K562 (cell line): Measurements from ENCODE around the gene FBXO22. TPM values are rescaled to one million over a fixed set of nuclear protein-coding genes. Genes with fewer than 3 reads are reported as not detected.

Experiments used
- ATAC-seq: fragments of 200-7000 bp; cut with Tn5 transposase; 3 replicates; pipeline ENCODE4 v1.9.1; 2020; ENCODE audit warnings: moderate library complexity
- BruUV-seq: library from RNA; stranded (reverse); fragments of 400-500 nt; replicated peaks from 2 replicates; lab custom pipeline; 2021; lab: Mats Ljungman, UMichigan
- CTCF ChIA-PET: fragments of 300-600 bp; formaldehyde crosslinking; extraction: SDS; loops from one replicate; lab custom pipeline; 2021; ENCODE audit warnings: low intra/inter-chr PET ratio; lab: Yijun Ruan, JAX
- POLR2A ChIA-PET: fragments of 300-600, 350-650 bp; sonication (Branson Sonifier 250); formaldehyde crosslinking; extraction: SDS; loops from one replicate; lab custom pipeline; 2021; ENCODE audit warnings: antibody characterized with exemption, inconsistent platforms; lab: Yijun Ruan, JAX
- DNase-seq, 4 experiments: peaks; one replicate each; pipeline versions ENCODE4 v3.0.0 to v3.0.0-alpha.2; 2011 to 2018; ENCODE audit warnings: low spot score in 3 of 4, mixed read lengths in 3 of 4; ENCODE audit errors: extremely low read depth in 1 of 4
- FAIRE-seq: peaks from 2 replicates; lab custom pipeline; 2011; peaks lifted over from hg19 to GRCh38; lab: Jason Lieb, UNC
- H2AFZ ChIP-seq: 2 replicates; pipeline ENCODE4 v1.6.0; 2011; ENCODE audit warnings: low read depth, low read length, control low read depth, inconsistent platforms
- H3K27ac ChIP-seq: fragments of 200-600 bp; 3 replicates; pipeline ENCODE4 v1.8.0; 2011; ENCODE audit warnings: low read depth, mild to moderate bottlenecking, control low read depth, inconsistent platforms, low read length, moderate library complexity, mixed read lengths; ENCODE audit errors: extremely low read depth
- H3K27me3 ChIP-seq, 2 experiments: fragments of 300-600 bp in 1 of 2; 2 replicates in 1 of 2; 3 replicates in 1 of 2; pipeline versions ENCODE4 v1.6.0 to v1.8.0; 2011; ENCODE audit warnings: inconsistent platforms in 2 of 2, low read length in 2 of 2, mild to moderate bottlenecking in 1 of 2, mixed read lengths in 1 of 2, moderate library complexity in 1 of 2; ENCODE audit not compliant: control insufficient read depth in 2 of 2, insufficient read depth in 2 of 2
- H3K36me3 ChIP-seq: fragments of 300-600 bp; 3 replicates; pipeline ENCODE4 v1.8.0; 2011; ENCODE audit warnings: mild to moderate bottlenecking, low read length, inconsistent platforms; ENCODE audit not compliant: control insufficient read depth, insufficient read depth
- H3K4me1 ChIP-seq, 2 experiments: fragments of 200-600 bp in 1 of 2; replicated peaks in 1 of 2; 2 replicates in 1 of 2; 3 replicates in 1 of 2; pipeline versions ENCODE4 v1.5.1 to v1.8.0; 2011; ENCODE audit warnings: inconsistent platforms in 2 of 2, low read length in 2 of 2, mild to moderate bottlenecking in 1 of 2, mixed read lengths in 1 of 2, moderate library complexity in 1 of 2; ENCODE audit not compliant: control insufficient read depth in 2 of 2, insufficient read depth in 2 of 2
- H3K4me2 ChIP-seq: 2 replicates; pipeline ENCODE4 v1.6.1; 2011; ENCODE audit warnings: low read length, control low read depth, inconsistent platforms, mixed read lengths; ENCODE audit not compliant: insufficient read depth
- H3K4me3 ChIP-seq: fragments of 200-600 bp; sonication (generic), shearing (Covaris generic); 2 replicates; pipeline ENCODE4 v1.5.1; 2016; ENCODE audit warnings: control low read depth, inconsistent platforms
- H3K79me2 ChIP-seq: fragments of 200-600 bp; 3 replicates; pipeline ENCODE4 v1.8.0; 2011; ENCODE audit warnings: low read length, inconsistent platforms; ENCODE audit not compliant: control insufficient read depth, insufficient read depth
- H3K9ac ChIP-seq, 2 experiments: 2 replicates each; pipeline versions ENCODE4 v1.6.0 to v1.6.1; 2011; ENCODE audit warnings: low read depth in 2 of 2, low read length in 2 of 2, control low read depth in 1 of 2, inconsistent platforms in 1 of 2, mild to moderate bottlenecking in 1 of 2, mixed read lengths in 1 of 2; ENCODE audit not compliant: insufficient read depth in 1 of 2
- H3K9me1 ChIP-seq: one replicate; pipeline ENCODE4 v1.6.0; 2011; ENCODE audit warnings: inconsistent platforms, mild to moderate bottlenecking, low read length, moderate library complexity; ENCODE audit not compliant: control insufficient read depth, insufficient read depth
- H3K9me3 ChIP-seq: replicated peaks from 2 replicates; pipeline ENCODE4 v1.5.1; 2011; ENCODE audit warnings: low read depth, low read length, inconsistent platforms; ENCODE audit not compliant: control insufficient read depth, insufficient read depth
- H4K20me1 ChIP-seq: replicated peaks from 2 replicates; pipeline ENCODE4 v1.6.1; 2011; ENCODE audit warnings: low read length, inconsistent platforms, mixed read lengths; ENCODE audit not compliant: control insufficient read depth, insufficient read depth
- ARNT ChIP-seq, 2 experiments: fragments of 450-650 bp; IDR thresholded peaks; 2 replicates each; pipeline ENCODE4 v1.6.1; 2016; ENCODE audit warnings: mild to moderate bottlenecking in 1 of 2
- BCOR ChIP-seq: fragments of 450-650 bp; IDR thresholded peaks from 2 replicates; pipeline ENCODE4 v1.6.1; 2016
- BDP1 ChIP-seq: IDR thresholded peaks from 3 replicates; pipeline ENCODE4 v1.6.1; 2011; ENCODE audit not compliant: insufficient read length, insufficient read depth
- CBFA2T2 ChIP-seq: fragments of 450-650 bp; conservative IDR thresholded peaks from 2 replicates; pipeline ENCODE4 v1.6.1; 2017; ENCODE audit warnings: mild to moderate bottlenecking
- EP300 ChIP-seq: IDR thresholded peaks from 2 replicates; pipeline ENCODE4 v1.6.1; 2012; ENCODE audit warnings: low read length, improper control_type of control experiment
- FOXM1 ChIP-seq, 2 experiments: fragments of 450-650 bp in 1 of 2; sonication (generic) in 1 of 2; formaldehyde crosslinking in 1 of 2; IDR thresholded peaks; 2 replicates each; pipeline versions ENCODE4 v1.6.1 to v1.9.0; 2017 to 2022; ENCODE audit warnings: low read depth in 2 of 2, mild to moderate bottlenecking in 2 of 2, missing genetic modification reagents in 1 of 2, moderate library complexity in 1 of 2
- HDAC6 ChIP-seq: IDR thresholded peaks from 2 replicates; pipeline ENCODE4 v1.6.1; 2012; ENCODE audit warnings: low read depth, mild to moderate bottlenecking, control low read depth, inconsistent platforms, low read length, moderate library complexity
- KHSRP ChIP-seq: fragments of 450-650 bp; IDR thresholded peaks from 2 replicates; pipeline ENCODE4 v1.6.1; 2017
- MIER1 ChIP-seq: fragments of 450-650 bp; IDR thresholded peaks from 2 replicates; pipeline ENCODE4 v1.6.1; 2016; ENCODE audit warnings: antibody characterized with exemption, mild to moderate bottlenecking, low read depth
- NCOA4 ChIP-seq: fragments of 450-650 bp; IDR thresholded peaks from 2 replicates; pipeline ENCODE4 v1.6.1; 2018; ENCODE audit warnings: mild to moderate bottlenecking; ENCODE audit not compliant: partially characterized antibody
- NELFE ChIP-seq: IDR thresholded peaks from 2 replicates; pipeline ENCODE4 v1.6.1; 2011; ENCODE audit warnings: mild to moderate bottlenecking; ENCODE audit not compliant: insufficient read depth, insufficient read length
- RBM17 ChIP-seq: fragments of 200-400 bp; formaldehyde crosslinking; IDR thresholded peaks from 2 replicates; pipeline ENCODE4 v1.6.1; 2017; ENCODE audit warnings: low read depth, mild to moderate bottlenecking, low read length, borderline replicate concordance
- RBM34 ChIP-seq: fragments of 200-400 bp; formaldehyde crosslinking; IDR thresholded peaks from 2 replicates; pipeline ENCODE4 v1.6.1; 2018; ENCODE audit warnings: low read length, borderline replicate concordance; ENCODE audit not compliant: insufficient read depth
- SIN3A ChIP-seq, 2 experiments: fragments of 150-350 bp in 1 of 2; IDR thresholded peaks; 2 replicates each; pipeline ENCODE4 v1.6.1; 2011 to 2016; ENCODE audit warnings: borderline replicate concordance in 2 of 2, low read depth in 2 of 2, low read length in 2 of 2, mild to moderate bottlenecking in 2 of 2, moderate library complexity in 2 of 2; ENCODE audit not compliant: control insufficient read depth in 1 of 2
- SMAD4 ChIP-seq: fragments of 250-450 bp; sonication (Bioruptor Pico); conservative IDR thresholded peaks from 2 replicates; pipeline ENCODE4 v1.8.0; 2021; ENCODE audit warnings: inconsistent platforms, mild to moderate bottlenecking, moderate library complexity
- SRSF1 ChIP-seq: fragments of 200-400 bp; formaldehyde crosslinking; IDR thresholded peaks from 2 replicates; pipeline ENCODE4 v1.6.1; 2017; ENCODE audit warnings: mild to moderate bottlenecking, low read depth, low read length, moderate library complexity
- ZNF24 ChIP-seq: fragments of 450-650 bp; IDR thresholded peaks from 2 replicates; pipeline ENCODE4 v1.6.1; 2016
- ZNF764 ChIP-seq: fragments of 250-450 bp; sonication (Bioruptor Pico); IDR thresholded peaks from 2 replicates; pipeline ENCODE4 v1.4.0; 2020; ENCODE audit warnings: low read depth, mild to moderate bottlenecking, moderate library complexity
- WGBS: fragments of 100-300 bp; shearing (Covaris generic); methylation state at CpG from one replicate; pipeline ENCODE4 v1.1.6; 2016; ENCODE audit warnings: low coverage, mixed read lengths; ENCODE audit not compliant: insufficient coverage; ENCODE audit errors: missing lambda C conversion rate; 5-methylcytosine and 5-hydroxymethylcytosine counted together
- in situ Hi-C: fragments of 300-500 bp; cut with MboI; formaldehyde crosslinking; loops from 4 replicates; pipeline ENCODE4 v1.15.0; 2018; ENCODE audit warnings: inconsistent platforms, mixed read lengths
- intact Hi-C: fragments of 100-400 bp; cut with micrococcal nuclease; formaldehyde crosslinking; loops from 2 replicates; pipeline ENCODE4 v1.14.2; 2022
- polyA plus RNA-seq, 8 experiments: library from polyadenylated mRNA; depleted of rRNA in 4 of 8; stranded (reverse) in 5 of 8; unstranded in 3 of 8; fragments of >200 nt; fragmentation: Nextera tagmentation in 2 of 8; fragmentation: Illumina TruSeq in 1 of 8; extraction: Ambion mirVana in 2 of 8; extraction: Trizol in 1 of 8; gene quantifications; 2 replicates each; pipeline versions ENCODE4 v1.2.1 to v1.2.3, GENCODE V29; 2011 to 2014; ENCODE audit warnings: inconsistent platforms in 1 of 8, missing spikeins in 1 of 8
- total RNA-seq, 7 experiments: library from RNA; depleted of rRNA in 6 of 7; stranded (reverse); fragments of >200 nt in 6 of 7; fragmentation: Illumina TruSeq in 2 of 7; extraction: Trizol in 2 of 7; gene quantifications; 2 replicates each; pipeline versions ENCODE4 v1.2.1 to v1.2.3, GENCODE V29; 2011 to 2021; ENCODE audit warnings: low replicate concordance in 1 of 7
- TF ChIP-seq, protein P1 (sequence below): sonication (generic); IDR thresholded peaks from 2 replicates; pipeline ENCODE4 v1.6.1; 2016
- TF ChIP-seq, protein P2 (sequence below): fragments of 450-650 bp; IDR thresholded peaks from 2 replicates; pipeline ENCODE4 v1.6.1; 2017; ENCODE audit warnings: antibody characterized with exemption, mild to moderate bottlenecking

Gene FBXO22
- total and polyA plus RNA-seq, 9 of the 15 experiments (the other 6 are each of a cell fraction or from before 2014, with no cell fraction given) = 24.4 to 99.4 (median 66.5) TPM

DNA sequence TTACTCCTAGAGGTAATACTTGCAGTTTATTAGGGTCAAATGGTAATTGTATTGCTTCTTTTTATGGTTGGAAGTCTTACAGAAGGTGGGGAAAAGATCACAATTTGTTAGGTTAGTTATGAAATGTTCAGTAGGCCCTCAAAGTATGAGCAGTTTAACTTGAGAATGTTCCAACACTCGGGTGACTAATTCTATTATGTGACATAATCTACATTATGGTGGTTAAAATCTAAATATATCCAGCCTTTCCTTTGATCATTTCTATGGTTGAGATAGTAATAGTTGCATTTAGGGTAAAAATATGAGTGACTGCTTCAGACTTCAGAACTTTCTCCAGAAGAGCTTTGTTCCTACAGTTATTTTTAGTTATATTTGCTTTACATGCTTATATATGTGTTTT, 19.6 kb upstream of the FBXO22 start:
- POLR2A ChIA-PET = interaction anchor here (0.6 kb wide), 1 partner anchor 20 kb away, joined by 5 read pairs; no protein-coding TSS in a partner anchor
- H3K4me2 ChIP-seq = no peak overlapping the region
- BruUV-seq = no TSS peak

More for the DNA sequence above, 19.6 kb upstream of the FBXO22 start:
- H3K9ac ChIP-seq = no peak overlapping the region
- no peak overlapping the region for H3K4me3 ChIP-seq
- no peaks in the 10 kb centered on the region for H3K27me3 ChIP-seq
- H4K20me1 ChIP-seq = no peaks in the 10 kb centered on the region
- intact Hi-C loops (no loop called here), in situ Hi-C loops (no loop called here)
- no peak for FAIRE-seq
- H3K79me2 ChIP-seq = 0 out of 3 replicates have a peak, but pooled peaks cover 2% of the 10 kb centered on the region
- no peak for DNase-seq
- CTCF ChIA-PET = no interaction called here
- WGBS = 93% methylated on average over 1 of the region's 1 CpG
- 0 out of 5 replicates have a peak, but pooled peaks cover 0 to 3% of the 10 kb centered on the region in 2 experiments for H3K4me1 ChIP-seq
- TF ChIP-seq EP300 (no peak), FOXM1 (IDR thresholded peaks at IDR 0.05; ENCODE audit: low read depth) (no peak), FOXM1 (CRISPR knock-in tag; IDR thresholded peaks at IDR 0.05; ENCODE audit: low read depth) (no peak), HDAC6 (no peak), BCOR (no peak), SRSF1 (no peak), RBM34 (no peak), CBFA2T2 (no peak), ZNF764 (CRISPR knock-in tag) (no peak), BDP1 (no peak), SMAD4 (CRISPR knock-in tag) (no peak), KHSRP (no peak), RBM17 (no peak), MIER1 (no peak), SIN3A (IDR thresholded peaks at IDR 0.05; ENCODE audit: borderline replicate concordance in 2 of 2, control insufficient read depth in 1 of 2, low read depth in 2 of 2, low read length in 2 of 2) (no peak), ZNF24 (no peak), NELFE (no peak), NCOA4 (no peak), ARNT (IDR thresholded peaks at IDR 0.05) (no peak)
- TF ChIP-seq, protein P1, sequence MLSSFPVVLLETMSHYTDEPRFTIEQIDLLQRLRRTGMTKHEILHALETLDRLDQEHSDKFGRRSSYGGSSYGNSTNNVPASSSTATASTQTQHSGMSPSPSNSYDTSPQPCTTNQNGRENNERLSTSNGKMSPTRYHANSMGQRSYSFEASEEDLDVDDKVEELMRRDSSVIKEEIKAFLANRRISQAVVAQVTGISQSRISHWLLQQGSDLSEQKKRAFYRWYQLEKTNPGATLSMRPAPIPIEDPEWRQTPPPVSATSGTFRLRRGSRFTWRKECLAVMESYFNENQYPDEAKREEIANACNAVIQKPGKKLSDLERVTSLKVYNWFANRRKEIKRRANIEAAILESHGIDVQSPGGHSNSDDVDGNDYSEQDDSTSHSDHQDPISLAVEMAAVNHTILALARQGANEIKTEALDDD = no peak
- TF ChIP-seq, protein P2, sequence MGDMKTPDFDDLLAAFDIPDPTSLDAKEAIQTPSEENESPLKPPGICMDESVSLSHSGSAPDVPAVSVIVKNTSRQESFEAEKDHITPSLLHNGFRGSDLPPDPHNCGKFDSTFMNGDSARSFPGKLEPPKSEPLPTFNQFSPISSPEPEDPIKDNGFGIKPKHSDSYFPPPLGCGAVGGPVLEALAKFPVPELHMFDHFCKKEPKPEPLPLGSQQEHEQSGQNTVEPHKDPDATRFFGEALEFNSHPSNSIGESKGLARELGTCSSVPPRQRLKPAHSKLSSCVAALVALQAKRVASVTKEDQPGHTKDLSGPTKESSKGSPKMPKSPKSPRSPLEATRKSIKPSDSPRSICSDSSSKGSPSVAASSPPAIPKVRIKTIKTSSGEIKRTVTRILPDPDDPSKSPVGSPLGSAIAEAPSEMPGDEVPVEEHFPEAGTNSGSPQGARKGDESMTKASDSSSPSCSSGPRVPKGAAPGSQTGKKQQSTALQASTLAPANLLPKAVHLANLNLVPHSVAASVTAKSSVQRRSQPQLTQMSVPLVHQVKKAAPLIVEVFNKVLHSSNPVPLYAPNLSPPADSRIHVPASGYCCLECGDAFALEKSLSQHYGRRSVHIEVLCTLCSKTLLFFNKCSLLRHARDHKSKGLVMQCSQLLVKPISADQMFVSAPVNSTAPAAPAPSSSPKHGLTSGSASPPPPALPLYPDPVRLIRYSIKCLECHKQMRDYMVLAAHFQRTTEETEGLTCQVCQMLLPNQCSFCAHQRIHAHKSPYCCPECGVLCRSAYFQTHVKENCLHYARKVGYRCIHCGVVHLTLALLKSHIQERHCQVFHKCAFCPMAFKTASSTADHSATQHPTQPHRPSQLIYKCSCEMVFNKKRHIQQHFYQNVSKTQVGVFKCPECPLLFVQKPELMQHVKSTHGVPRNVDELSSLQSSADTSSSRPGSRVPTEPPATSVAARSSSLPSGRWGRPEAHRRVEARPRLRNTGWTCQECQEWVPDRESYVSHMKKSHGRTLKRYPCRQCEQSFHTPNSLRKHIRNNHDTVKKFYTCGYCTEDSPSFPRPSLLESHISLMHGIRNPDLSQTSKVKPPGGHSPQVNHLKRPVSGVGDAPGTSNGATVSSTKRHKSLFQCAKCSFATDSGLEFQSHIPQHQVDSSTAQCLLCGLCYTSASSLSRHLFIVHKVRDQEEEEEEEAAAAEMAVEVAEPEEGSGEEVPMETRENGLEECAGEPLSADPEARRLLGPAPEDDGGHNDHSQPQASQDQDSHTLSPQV = no peak
- H3K27ac ChIP-seq = no peak overlapping the region
- H3K9me1 ChIP-seq = no peaks in the 10 kb centered on the region
- peaks cover 70% of the 10 kb centered on the region for H3K36me3 ChIP-seq
- H3K9me3 ChIP-seq = no peaks in the 10 kb centered on the region
- H2AFZ ChIP-seq = no peak overlapping the region
- no peak for ATAC-seq
